CD14-positive monocyte (primary cell): Measurements from ENCODE around the gene UBR2. TPM values are rescaled to one million over a fixed set of nuclear protein-coding genes. Genes with fewer than 3 reads are reported as not detected.

Experiments
- DNase-seq, 3 donors: peaks; one replicate each; pipeline ENCODE4 v3.0.0-alpha.2; 2011 to 2022
- H2AFZ ChIP-seq: 2 replicates; pipeline ENCODE4 v1.6.0; 2012; ENCODE audit warnings: mild to moderate bottlenecking, low read depth, low read length, inconsistent platforms; ENCODE audit not compliant: insufficient read depth, poor library complexity, severe bottlenecking
- H3K27ac ChIP-seq, 2 donors: 1 replicate in 1 of 2; 2 replicates in 1 of 2; pipeline ENCODE4 v1.5.1; 2012 to 2013; ENCODE audit warnings: low read length in 2 of 2, control low read depth in 1 of 2, inconsistent platforms in 1 of 2, low read depth in 1 of 2, mild to moderate bottlenecking in 1 of 2
- H3K27me3 ChIP-seq, 2 donors: one replicate each; pipeline versions ENCODE4 v1.6.0 to v1.6.1; 2011 to 2013; ENCODE audit warnings: low read length in 2 of 2; ENCODE audit not compliant: control insufficient read depth in 2 of 2, insufficient read depth in 2 of 2
- H3K36me3 ChIP-seq, 2 donors: replicated peaks in 1 of 2; 1 replicate in 1 of 2; 2 replicates in 1 of 2; pipeline versions ENCODE4 v1.5.1 to v1.6.1; 2012 to 2013; ENCODE audit warnings: low read length in 2 of 2, control low read depth in 1 of 2, inconsistent platforms in 1 of 2, mild to moderate bottlenecking in 1 of 2; ENCODE audit not compliant: insufficient read depth in 2 of 2, control insufficient read depth in 1 of 2
- H3K4me1 ChIP-seq, 2 donors: 1 replicate in 1 of 2; 2 replicates in 1 of 2; pipeline versions ENCODE4 v1.5.1 to v1.6.1; 2012 to 2013; ENCODE audit warnings: low read length in 2 of 2, control low read depth in 1 of 2, inconsistent platforms in 1 of 2, mild to moderate bottlenecking in 1 of 2, moderate library complexity in 1 of 2; ENCODE audit not compliant: insufficient read depth in 2 of 2, control insufficient read depth in 1 of 2
- H3K4me2 ChIP-seq: replicated peaks from 2 replicates; pipeline ENCODE3; 2012; ENCODE audit warnings: low read length, moderate library complexity, mild to moderate bottlenecking; ENCODE audit not compliant: poor library complexity, severe bottlenecking; ENCODE audit errors: extremely low read depth
- H3K4me3 ChIP-seq, 3 experiments: fragments of 200-600 bp in 1 of 3; sonication (generic) in 1 of 3; replicated peaks in 1 of 3; 1 replicate in 2 of 3; 2 replicates in 1 of 3; pipeline ENCODE4 v1.5.1; 2011 to 2013; ENCODE audit warnings: low read length in 3 of 3, mild to moderate bottlenecking in 3 of 3, control low read depth in 2 of 3, low read depth in 2 of 3, inconsistent platforms in 1 of 3, moderate library complexity in 1 of 3
- H3K79me2 ChIP-seq: 2 replicates; pipeline ENCODE4 v1.6.0; 2012; ENCODE audit warnings: mild to moderate bottlenecking, control low read depth, inconsistent platforms, low read length, moderate library complexity; ENCODE audit not compliant: insufficient read depth
- H3K9ac ChIP-seq: 2 replicates; pipeline ENCODE4 v1.6.0; 2017; ENCODE audit warnings: low read length, mild to moderate bottlenecking; ENCODE audit not compliant: insufficient read depth, poor library complexity, severe bottlenecking
- H3K9me3 ChIP-seq, 2 donors: replicated peaks in 1 of 2; 1 replicate in 1 of 2; 2 replicates in 1 of 2; pipeline versions ENCODE4 v1.5.1 to v1.6.1; 2012 to 2013; ENCODE audit warnings: low read length in 2 of 2, control low read depth in 1 of 2; ENCODE audit not compliant: control insufficient read depth in 1 of 2, insufficient read depth in 1 of 2
- H4K20me1 ChIP-seq: 2 replicates; pipeline ENCODE4 v1.6.0; 2012; ENCODE audit warnings: mild to moderate bottlenecking, low read length, control low read depth, moderate library complexity; ENCODE audit not compliant: insufficient read depth
- H3K27ac Mint-ChIP-seq, 7 donors: one replicate each; pipeline ENCODE4 v1.8.0; 2020; ENCODE audit warnings: mild to moderate bottlenecking in 7 of 7, mixed read lengths in 7 of 7, moderate library complexity in 6 of 7, inconsistent platforms in 2 of 7
- H3K27me3 Mint-ChIP-seq, 3 donors: one replicate each; pipeline ENCODE4 v1.8.0; 2021 to 2022; ENCODE audit warnings: low read depth in 3 of 3, mild to moderate bottlenecking in 3 of 3, mixed read lengths in 3 of 3, moderate library complexity in 3 of 3, inconsistent platforms in 1 of 3
- H3K36me3 Mint-ChIP-seq, 2 donors: one replicate each; pipeline ENCODE4 v1.8.0; 2020; ENCODE audit warnings: mixed read lengths in 2 of 2, inconsistent platforms in 1 of 2, mild to moderate bottlenecking in 1 of 2
- H3K4me1 Mint-ChIP-seq: one replicate; pipeline ENCODE4 v1.8.0; 2020; ENCODE audit warnings: mild to moderate bottlenecking, mixed read lengths
- H3K4me3 Mint-ChIP-seq, 2 donors: one replicate each; pipeline ENCODE4 v1.8.0; 2020; ENCODE audit warnings: mild to moderate bottlenecking in 2 of 2, mixed read lengths in 2 of 2, moderate library complexity in 1 of 2
- H3K9me3 Mint-ChIP-seq, 7 donors: one replicate each; pipeline ENCODE4 v1.8.0; 2020 to 2022; ENCODE audit warnings: mixed read lengths in 7 of 7, mild to moderate bottlenecking in 6 of 7, moderate library complexity in 6 of 7, inconsistent platforms in 2 of 7
- WGBS: methylation state at CpG from one replicate; pipeline ENCODE4 v1.1.5; 2013; ENCODE audit warnings: missing lambda C conversion rate; ENCODE audit not compliant: insufficient coverage; 5-methylcytosine and 5-hydroxymethylcytosine counted together
- intact Hi-C, 2 donors: fragments of 100-400 bp; cut with micrococcal nuclease; formaldehyde crosslinking; loops; one replicate each; pipeline versions ENCODE4 v1.15.0 to v1.15.1; 2023
- polyA plus RNA-seq, 3 donors: library from polyadenylated mRNA; depleted of rRNA in 1 of 3; unstranded in 2 of 3; stranded (reverse) in 1 of 3; fragments of 300-500 nt in 2 of 3; fragments of >200 nt in 1 of 3; fragmentation: Illumina TruSeq in 2 of 3; gene quantifications; 1 replicate in 2 of 3; 2 replicates in 1 of 3; pipeline ENCODE4 v1.2.3, GENCODE V29; 2012 to 2021
- TF ChIP-seq, protein P1 (sequence below): fragments of 200-600 bp; IDR thresholded peaks from one replicate; pipeline ENCODE4 v1.8.0; 2022; ENCODE audit warnings: antibody characterized with exemption, mild to moderate bottlenecking

The UBR2 gene
- polyA plus RNA-seq, 3 donors: 9.0 to 17.8 (median 12.8) TPM

DNA sequence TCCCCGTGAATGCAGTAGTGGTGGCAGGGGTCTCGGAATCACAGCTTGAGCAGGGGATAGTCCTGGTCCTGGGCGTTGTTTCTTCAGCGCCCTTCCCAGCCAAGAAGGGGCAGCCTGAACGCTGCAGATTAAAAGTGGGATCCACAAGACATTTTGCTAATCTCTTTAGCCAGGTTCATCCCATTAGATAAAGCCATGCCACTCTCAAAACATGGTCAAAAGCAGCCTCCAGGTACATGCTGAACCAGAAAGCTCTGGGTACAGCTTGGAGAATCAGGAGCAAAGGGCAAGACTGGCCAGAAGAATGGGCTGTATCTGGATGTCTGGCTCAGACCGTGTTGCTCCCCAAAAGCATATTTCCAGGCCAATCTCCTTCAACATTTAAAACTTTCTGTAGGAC lies 158.7 kb downstream of the UBR2 start, which contains the start of gene PRPH2:
PRPH2 (minus strand) TSS at position 101 of the 400 bp plus-strand sequence. CDS start 263 bp downstream, outside the sequence.
- Histone ChIP-seq H3K27ac (no peak within 1 kb of the TSS), H3K79me2 (no peaks in the 10 kb centered on the region), H3K36me3 (no peaks in the 10 kb centered on the region), H3K4me2 (no peak within 1 kb of the TSS), H3K9ac (no peak within 1 kb of the TSS), H3K27me3 (no peaks in the 10 kb centered on the region), H2AFZ (no peak within 1 kb of the TSS), H3K4me3 (no peak within 1 kb of the TSS), H3K9me3 (no peaks in the 10 kb centered on the region), H4K20me1 (no peaks in the 10 kb centered on the region), H3K4me1 (peaks cover 5 to 15% of the 10 kb centered on the region in 2 donors)
- H3K4me1 Mint-ChIP-seq: peaks cover 15% of the 10 kb centered on the region
- TF ChIP-seq, protein P1, sequence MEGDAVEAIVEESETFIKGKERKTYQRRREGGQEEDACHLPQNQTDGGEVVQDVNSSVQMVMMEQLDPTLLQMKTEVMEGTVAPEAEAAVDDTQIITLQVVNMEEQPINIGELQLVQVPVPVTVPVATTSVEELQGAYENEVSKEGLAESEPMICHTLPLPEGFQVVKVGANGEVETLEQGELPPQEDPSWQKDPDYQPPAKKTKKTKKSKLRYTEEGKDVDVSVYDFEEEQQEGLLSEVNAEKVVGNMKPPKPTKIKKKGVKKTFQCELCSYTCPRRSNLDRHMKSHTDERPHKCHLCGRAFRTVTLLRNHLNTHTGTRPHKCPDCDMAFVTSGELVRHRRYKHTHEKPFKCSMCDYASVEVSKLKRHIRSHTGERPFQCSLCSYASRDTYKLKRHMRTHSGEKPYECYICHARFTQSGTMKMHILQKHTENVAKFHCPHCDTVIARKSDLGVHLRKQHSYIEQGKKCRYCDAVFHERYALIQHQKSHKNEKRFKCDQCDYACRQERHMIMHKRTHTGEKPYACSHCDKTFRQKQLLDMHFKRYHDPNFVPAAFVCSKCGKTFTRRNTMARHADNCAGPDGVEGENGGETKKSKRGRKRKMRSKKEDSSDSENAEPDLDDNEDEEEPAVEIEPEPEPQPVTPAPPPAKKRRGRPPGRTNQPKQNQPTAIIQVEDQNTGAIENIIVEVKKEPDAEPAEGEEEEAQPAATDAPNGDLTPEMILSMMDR: no peak
- intact Hi-C loops: loop anchor here in 1 of 2 donors (10.0 kb wide), 1 partner anchor 62 kb away; the partner anchor contains the start of gene BICRAL
- H3K4me3 Mint-ChIP-seq: no peak within 1 kb of the TSS
- 93% methylated on average over 2 of the region's 6 CpGs for WGBS
- no peaks in the 10 kb centered on the region for H3K36me3 Mint-ChIP-seq
- peaks cover 2 to 11% (median 6%) of the 10 kb centered on the region in 3 donors for H3K27me3 Mint-ChIP-seq
- no peak for DNase-seq
- peaks cover 0 to 1% (median 0%) of the 10 kb centered on the region in 7 donors for H3K9me3 Mint-ChIP-seq
- peak within 1 kb of the TSS in 1 of 7 donors; percentile 31 for H3K27ac Mint-ChIP-seq

DNA sequence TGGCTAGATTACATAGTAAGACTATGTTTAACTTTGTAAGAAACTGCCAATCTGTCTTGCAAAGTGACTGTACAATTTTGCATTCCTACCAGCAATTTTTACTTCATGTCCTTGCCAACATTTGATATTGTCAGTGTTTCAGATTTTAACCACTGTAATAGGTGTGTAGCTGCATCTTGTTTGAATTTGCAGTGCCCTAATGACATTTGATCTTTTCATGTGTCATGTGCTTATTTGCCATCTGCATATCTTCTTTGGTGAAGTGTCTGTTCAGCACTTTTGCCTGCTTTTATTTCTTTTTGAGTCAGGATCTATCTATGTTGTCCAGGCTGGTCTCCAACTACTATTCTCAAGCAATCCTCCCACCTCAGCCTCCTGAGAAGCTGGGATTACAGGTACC lies 161.0 kb downstream of the UBR2 start:
- no peaks in the 10 kb centered on the region for H3K36me3 ChIP-seq
- no peaks in the 10 kb centered on the region for H3K79me2 ChIP-seq
- no peaks in the 10 kb centered on the region for H3K9me3 ChIP-seq
- peaks cover 0 to 1% (median 0%) of the 10 kb centered on the region in 7 donors for H3K9me3 Mint-ChIP-seq
- no peak for DNase-seq
- H4K20me1 ChIP-seq: no peaks in the 10 kb centered on the region
- no peak overlapping the region for H2AFZ ChIP-seq
- no peak overlapping the region for H3K4me3 Mint-ChIP-seq
- no peak overlapping the region for H3K27ac Mint-ChIP-seq
- intact Hi-C loops: loop anchor here (5.0 to 10.0 kb wide), 2 partner anchors 60 to 63 kb away; partner anchors contain the start of gene BICRAL (in 1 of the 2)
- peaks cover 5 to 16% of the 10 kb centered on the region in 2 donors for H3K4me1 ChIP-seq
- no peak overlapping the region for H3K4me2 ChIP-seq
- H3K27me3 ChIP-seq: no peaks in the 10 kb centered on the region
- H3K4me3 ChIP-seq: no peak overlapping the region
- H3K27ac ChIP-seq: no peak overlapping the region
- H3K27me3 Mint-ChIP-seq: peaks cover 2 to 13% (median 10%) of the 10 kb centered on the region in 3 donors
- H3K9ac ChIP-seq: no peak overlapping the region
- H3K36me3 Mint-ChIP-seq: no peaks in the 10 kb centered on the region
- H3K4me1 Mint-ChIP-seq: peaks cover 18% of the 10 kb centered on the region
- TF ChIP-seq, protein P1: no peak
